ENCODE results near the gene DNAH1.

Gene DNAH1

GRCh38 chr3:52404391-52404790, 88.3 kb downstream of the DNAH1 start:
- no peak for DNase-seq (ENCODE audit: low spot score)

DNA sequence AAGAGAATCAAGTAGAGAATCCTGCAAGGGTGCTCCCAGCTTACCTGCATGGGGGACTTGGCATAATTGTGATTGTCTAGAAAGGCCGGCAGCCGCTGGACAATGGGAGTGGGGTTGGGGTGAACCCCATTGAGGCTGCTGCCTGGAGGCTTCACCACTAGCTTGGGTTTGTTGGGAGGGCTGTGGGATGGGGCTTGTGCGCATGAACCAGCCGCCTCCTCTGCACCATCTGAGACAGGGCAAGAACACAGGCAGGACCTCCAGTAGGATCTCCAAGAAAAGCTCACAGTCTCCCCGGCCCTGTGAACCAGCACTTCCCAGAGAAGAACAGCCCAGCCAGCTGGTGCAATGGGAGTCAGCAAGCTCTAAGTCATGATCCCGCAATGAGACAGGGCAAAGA, 88.9 kb downstream of the DNAH1 start:
- DNase-seq (ENCODE audit: low spot score) = no peak

- DNase-seq (ENCODE audit: low spot score) = no peak
These were observed 89.5 kb downstream of the DNAH1 start for GRCh38 chr3:52405601-52406110.

- DNase-seq (ENCODE audit: low spot score) = no peak
These were observed 90.1 kb downstream of the DNAH1 start for GRCh38 chr3:52406231-52406661.

DNA sequence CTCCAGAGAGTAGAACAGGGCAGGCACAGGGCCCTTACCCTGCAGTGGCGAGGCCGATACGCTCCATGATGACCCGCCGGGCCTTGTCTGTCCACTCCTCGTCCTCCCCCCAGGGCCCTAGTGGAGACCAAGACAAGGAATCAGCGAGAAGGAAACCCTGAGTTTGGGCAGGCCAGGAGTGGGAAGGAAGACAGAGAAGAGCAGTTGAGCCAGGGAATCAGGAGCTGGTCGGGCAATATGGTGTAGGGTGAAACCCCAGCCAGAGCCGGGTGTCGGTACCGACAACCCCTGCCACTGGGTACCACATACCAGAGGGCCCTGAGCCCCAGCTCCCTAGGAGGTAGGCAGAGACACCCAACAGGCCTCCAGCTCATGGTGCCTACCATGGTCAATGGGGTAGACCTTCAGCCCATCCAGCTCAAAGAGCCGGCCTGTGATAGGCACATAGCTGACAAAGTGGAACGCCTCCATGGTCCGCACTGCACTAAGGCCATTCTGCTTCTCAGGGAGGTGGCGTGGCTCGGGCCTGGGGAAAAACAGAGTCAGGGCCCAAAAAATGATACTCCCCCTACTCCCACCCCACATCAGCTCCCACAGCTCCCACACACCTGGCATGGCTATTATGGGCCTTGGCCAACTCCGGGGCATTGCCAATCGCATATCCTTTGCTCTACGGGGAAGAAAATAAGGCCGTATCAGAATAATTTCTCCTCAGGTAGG, 90.8 kb downstream of the DNAH1 start:
- no peak for DNase-seq (ENCODE audit: low spot score)

DNA sequence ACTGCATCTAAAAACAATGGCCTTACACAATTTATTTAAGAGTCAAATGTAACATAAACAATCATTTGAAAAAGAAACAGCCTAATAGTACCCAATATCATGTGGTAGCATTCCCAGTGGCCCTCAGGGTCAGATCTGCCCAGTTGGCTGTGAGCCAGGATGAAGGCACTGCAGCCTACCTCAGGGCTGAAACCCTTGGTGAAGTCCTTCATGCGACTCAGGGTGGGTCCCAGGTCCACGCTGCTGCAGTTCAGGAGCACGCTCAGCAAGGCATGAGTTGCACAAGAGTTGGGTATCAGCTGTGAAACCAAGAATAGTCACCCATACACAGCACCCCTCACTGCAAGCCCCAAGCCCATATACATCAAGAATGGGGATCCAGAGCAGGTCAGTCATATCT, 91.7 kb downstream of the DNAH1 start:
- no peak for DNase-seq (ENCODE audit: low spot score)

DNA sequence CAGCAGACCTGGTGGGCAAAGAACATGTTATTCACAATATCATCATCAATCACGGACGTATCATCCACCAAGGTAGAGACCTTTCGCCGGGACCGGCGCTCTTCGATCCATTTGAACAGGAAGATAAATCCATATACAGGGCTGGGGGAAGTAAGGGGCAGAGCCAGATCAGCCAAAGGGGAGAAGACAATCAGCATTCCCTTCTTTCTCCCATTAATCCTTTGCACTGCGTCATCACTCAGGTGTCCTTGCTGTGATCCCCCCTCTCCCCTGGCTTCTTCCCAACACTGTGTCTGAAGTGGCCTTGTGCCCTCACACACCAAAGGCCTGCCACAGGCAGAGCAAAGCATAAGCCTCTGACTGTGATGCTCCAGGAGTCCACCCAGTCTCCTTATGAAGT, 92.3 kb downstream of the DNAH1 start:
- DNase-seq (ENCODE audit: low spot score) = no peak

GRCh38 chr3:52415800-52416199, 99.7 kb downstream of the DNAH1 start:
- no peak for DNase-seq (ENCODE audit: low spot score)

DNA sequence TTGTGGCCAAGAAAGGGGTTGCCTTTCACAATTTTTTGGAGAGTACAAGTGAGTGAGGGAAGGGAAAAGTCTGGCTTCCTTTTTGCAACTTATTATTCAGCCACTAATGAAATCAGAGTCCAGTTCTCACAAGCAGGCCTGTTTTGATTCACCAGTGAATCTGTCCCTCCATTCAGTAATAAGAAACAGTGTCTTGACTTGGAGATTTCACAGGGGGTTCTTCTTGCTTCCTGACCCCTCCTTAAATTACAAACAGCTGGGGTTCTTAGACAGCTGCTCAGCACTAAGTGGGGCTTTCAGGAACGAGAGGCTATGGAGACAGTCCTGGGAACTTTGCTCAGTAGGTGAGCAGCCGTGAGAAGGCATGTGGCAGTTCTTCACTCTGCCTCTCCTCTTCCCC, 104.3 kb downstream of the DNAH1 start:
- DNase-seq (ENCODE audit: low spot score) = no peak

DNA sequence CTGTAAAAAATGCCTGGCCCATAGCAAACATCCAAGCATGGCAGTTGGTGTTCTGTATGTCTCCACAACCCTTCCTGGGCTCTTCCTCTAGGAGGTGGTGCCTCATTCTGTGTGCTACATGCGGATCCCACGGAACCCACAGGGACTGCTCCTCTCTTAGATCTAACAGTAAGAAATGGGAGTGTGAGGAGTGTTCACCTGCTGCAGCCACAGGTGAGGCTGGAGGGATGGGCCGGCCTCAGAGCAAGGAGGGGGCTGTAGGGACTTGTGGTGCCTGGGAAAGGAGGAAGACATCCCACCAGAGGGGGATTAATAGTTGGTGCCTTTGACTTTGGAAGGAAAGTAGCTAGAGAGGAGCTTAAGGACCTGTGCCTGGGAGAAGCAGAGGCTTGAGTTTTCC, 106.5 kb downstream of the DNAH1 start:
- DNase-seq (ENCODE audit: low spot score) = no peak

GRCh38 chr3:52423173-52423572, 107.1 kb downstream of the DNAH1 start:
- no peak for DNase-seq (ENCODE audit: low spot score)

GRCh38 chr3:52428151-52429005, 112.3 kb downstream of the DNAH1 start:
- no peak for DNase-seq (ENCODE audit: low spot score)

GRCh38 chr3:52429031-52429430, 112.9 kb downstream of the DNAH1 start:
- no peak for DNase-seq (ENCODE audit: low spot score)

DNA sequence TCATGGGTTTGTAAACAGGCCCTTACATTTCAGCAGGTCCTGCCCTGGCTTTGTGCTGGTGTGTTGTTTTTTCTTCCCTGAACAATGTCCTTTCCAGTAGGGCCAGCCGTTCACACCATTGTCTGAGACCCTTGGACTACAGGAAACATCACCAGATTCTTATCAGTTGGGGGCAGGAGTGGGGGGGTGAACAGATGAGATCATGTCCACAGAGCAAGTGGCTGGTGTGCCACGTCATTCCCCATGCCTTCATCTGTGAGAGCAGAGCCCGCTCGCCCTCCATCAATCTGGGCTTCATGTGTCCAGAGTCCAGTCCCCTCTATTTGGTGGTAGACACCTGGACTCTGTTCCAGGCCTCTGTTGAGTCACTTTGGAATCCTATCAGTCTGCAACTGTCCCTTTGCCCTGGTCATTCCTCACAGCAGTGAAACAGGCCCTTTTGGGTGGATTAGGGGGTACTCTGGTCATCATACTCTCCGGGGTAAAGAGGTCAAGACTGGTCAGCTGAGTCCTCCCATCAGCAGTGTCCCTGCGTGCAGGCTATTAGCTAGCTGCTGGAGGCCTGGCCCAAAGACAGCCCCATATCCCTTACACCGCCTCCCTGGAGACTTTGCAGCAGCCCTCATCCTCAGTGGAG, 113.8 kb downstream of the DNAH1 start:
- no peak for DNase-seq (ENCODE audit: low spot score)

GRCh38 chr3:52430416-52430810, 114.3 kb downstream of the DNAH1 start:
- no peak for DNase-seq (ENCODE audit: low spot score)

GRCh38 chr3:52431459-52432223, 115.5 kb downstream of the DNAH1 start:
- DNase-seq (ENCODE audit: low spot score) = no peak

DNA sequence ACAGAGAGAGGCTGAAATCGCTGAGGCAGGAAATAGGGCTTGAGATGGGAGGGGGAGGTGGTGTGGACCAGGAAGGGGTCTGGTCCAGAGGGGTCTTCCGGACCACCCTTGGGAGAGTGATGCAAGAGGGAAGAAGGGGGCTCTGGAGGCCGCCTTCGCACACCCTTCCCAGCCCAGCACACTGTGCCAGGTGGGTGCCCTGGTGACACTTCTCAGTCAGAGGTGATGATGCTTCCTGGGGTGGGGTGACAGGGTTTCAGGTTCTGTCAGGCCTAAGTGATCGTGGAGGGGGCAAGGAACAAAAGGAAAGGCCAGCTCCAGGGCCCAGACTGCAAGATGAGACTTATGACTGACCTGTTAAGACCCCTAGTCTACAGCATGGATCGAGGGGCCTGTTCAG, 116.1 kb downstream of the DNAH1 start:
- no peak for DNase-seq (ENCODE audit: low spot score)

- no peak for DNase-seq (ENCODE audit: low spot score)
These were observed 116.6 kb downstream of the DNAH1 start for GRCh38 chr3:52432691-52433141.

DNA sequence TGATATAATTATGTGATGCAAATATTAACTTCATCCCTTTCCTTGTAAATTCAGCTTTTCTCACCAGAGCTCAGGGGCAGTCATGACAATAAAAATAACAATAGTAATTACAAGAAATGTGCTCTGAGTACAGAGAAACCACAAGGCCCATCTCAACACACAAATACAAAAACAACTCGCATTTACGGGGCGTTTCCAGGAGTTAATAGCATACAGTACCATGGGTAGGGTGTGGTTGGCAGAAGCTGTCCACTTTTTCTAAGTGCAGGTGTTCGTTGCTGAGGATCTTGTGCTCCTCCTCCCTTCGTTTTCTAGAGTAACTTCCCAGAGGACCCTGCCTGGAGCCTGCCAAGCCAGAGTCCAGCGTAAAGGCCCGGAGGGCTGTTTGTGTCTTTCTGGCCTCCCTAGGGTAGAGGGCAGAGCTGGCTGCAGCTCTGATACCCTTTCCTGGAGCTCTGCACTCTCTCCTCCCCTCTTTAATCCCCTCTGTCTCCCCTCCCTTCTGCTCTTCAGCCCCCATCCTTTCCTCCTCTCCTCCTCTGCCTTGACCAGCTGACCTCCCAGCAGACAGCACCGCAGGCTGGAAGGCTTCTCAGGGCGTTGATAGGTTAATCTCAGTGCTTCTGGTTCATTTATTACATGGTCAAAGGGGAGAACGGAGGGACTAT, 117.3 kb downstream of the DNAH1 start:
- DNase-seq (ENCODE audit: low spot score) = no peak

- no peak for DNase-seq (ENCODE audit: low spot score)
These were observed 117.9 kb downstream of the DNAH1 start for GRCh38 chr3:52433996-52434479.

DNA sequence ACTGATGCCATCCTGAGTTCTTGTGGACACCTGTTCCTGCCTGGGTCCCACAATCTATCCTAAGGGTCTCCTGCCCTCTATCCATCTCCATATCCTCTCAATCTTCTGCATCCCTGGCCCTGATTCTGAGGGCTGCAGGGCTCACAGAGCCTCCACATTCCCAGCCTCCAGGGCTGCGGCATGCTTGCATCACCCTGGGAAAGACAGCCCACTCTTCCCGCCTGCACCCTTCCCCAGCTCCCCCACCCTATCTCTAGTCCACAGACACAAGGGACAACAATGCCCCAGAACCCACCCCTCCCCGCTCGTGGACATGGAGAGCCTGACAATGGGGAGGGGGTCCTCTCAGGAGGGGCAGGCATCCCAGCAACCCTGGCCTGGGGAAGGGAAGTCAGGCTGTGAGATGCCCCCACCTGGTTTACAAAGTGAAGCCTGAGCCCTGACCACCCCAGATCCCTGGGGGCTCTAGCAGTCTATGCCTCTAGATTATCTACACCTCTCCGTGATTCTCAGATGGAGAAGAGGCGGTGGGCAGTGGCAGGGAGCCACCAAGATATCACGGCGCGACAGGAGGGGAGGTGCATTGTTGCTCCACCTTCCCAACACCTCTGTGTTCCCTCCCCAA, 118.5 kb downstream of the DNAH1 start:
- no peak for DNase-seq (ENCODE audit: low spot score)
